Natural killer cell treated with Interleukin-12 subunit alpha and Interleukin-12 subunit beta and Interleukin-15 and Interleukin-18, amount 100 ng/mL, for 72 hours (primary cell): ENCODE results near the gene IRS1. TPM values are rescaled to one million over a fixed set of nuclear protein-coding genes. Genes with fewer than 3 reads are reported as not detected.

Experiments
- ATAC-seq, 2 donors: fragments of 150-1000 bp; cut with Tn5 transposase in 1 of 2; sonication (Bioruptor Pico), chemical (Tn5 transposase) in 1 of 2; 2 replicates each; pipeline ENCODE4 v1.10.0; 2021
- DNase-seq: peaks from one replicate; pipeline ENCODE4 v3.0.0; 2022; ENCODE audit warnings: low spot score
- H3K27ac Mint-ChIP-seq, 2 donors: 1 replicate in 1 of 2; 2 replicates in 1 of 2; pipeline ENCODE4 v1.8.0; 2022; ENCODE audit warnings: mixed read lengths in 2 of 2, mild to moderate bottlenecking in 1 of 2, moderate library complexity in 1 of 2
- H3K27me3 Mint-ChIP-seq, 2 donors: 1 replicate in 1 of 2; 2 replicates in 1 of 2; pipeline ENCODE4 v1.8.0; 2022; ENCODE audit warnings: mixed read lengths in 2 of 2
- H3K36me3 Mint-ChIP-seq: one replicate; pipeline ENCODE4 v1.8.0; 2022; ENCODE audit warnings: mixed read lengths
- H3K4me1 Mint-ChIP-seq, 2 donors: 1 replicate in 1 of 2; 2 replicates in 1 of 2; pipeline ENCODE4 v1.8.0; 2022; ENCODE audit warnings: low read depth in 2 of 2, mixed read lengths in 2 of 2, mild to moderate bottlenecking in 1 of 2
- H3K4me3 Mint-ChIP-seq: one replicate; pipeline ENCODE4 v1.8.0; 2022; ENCODE audit warnings: mixed read lengths
- H3K9me3 Mint-ChIP-seq: 2 replicates; pipeline ENCODE4 v1.8.0; 2022; ENCODE audit warnings: mixed read lengths
- total RNA-seq, 2 donors: library from RNA; stranded (reverse); gene quantifications; one replicate each; pipeline ENCODE4 v1.2.3, GENCODE V29; 2022

IRS1 gene
- total RNA-seq, 2 donors from 2014 or later, result 0.21 to 0.39 TPM

DNA sequence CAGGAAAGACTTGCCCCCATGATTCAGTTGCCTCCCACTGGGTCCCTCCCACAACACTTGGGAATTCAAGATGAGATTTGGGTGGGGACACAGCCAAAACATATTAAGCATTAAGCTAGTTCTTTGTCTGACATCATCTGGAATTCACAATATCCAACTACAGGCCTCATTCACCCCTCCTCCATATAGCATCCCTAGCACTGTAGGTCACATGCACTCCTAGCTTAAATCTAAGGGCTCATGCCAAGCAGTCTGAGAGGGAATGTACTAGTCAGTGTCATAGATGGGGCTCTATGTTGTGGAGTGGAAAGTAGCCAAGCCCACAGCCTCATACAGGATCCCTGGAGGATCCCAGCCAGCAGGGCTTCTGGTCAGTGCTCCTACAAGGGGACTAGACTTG lies 92.1 kb downstream of the IRS1 start:
- no peaks in the 10 kb centered on the region for H3K9me3 Mint-ChIP-seq
- H3K27ac Mint-ChIP-seq, result no peak overlapping the region
- H3K4me1 Mint-ChIP-seq, result no peaks in the 10 kb centered on the region
- no peak overlapping the region for H3K4me3 Mint-ChIP-seq
- peaks cover 5 to 9% of the 10 kb centered on the region in 2 donors for H3K27me3 Mint-ChIP-seq
- ATAC-seq (peak in 1 of 2 donors; percentile 64), DNase-seq (no peak)
- H3K36me3 Mint-ChIP-seq, result no peaks in the 10 kb centered on the region

DNA sequence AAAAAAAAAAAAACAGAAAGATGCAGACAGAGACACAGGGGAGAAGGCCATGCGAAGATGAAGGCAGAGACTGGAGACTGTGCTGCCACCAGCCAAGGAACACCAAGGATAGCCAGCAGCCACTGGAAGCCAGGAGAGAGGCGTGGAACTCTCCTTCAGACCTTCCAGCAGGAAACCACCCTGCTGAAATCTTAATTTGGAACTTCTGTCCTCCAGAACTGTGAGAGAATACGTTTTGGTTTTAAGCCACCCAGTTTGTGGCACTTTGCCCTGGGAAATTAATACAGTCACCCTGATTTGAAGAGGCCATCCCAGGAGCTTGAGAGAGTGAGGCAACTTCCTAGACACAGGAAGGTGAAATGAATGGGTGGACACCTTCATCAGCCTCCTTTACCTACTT lies 93.7 kb downstream of the IRS1 start:
- no peaks in the 10 kb centered on the region for H3K9me3 Mint-ChIP-seq
- no peak for ATAC-seq
- DNase-seq, result no peak

DNA sequence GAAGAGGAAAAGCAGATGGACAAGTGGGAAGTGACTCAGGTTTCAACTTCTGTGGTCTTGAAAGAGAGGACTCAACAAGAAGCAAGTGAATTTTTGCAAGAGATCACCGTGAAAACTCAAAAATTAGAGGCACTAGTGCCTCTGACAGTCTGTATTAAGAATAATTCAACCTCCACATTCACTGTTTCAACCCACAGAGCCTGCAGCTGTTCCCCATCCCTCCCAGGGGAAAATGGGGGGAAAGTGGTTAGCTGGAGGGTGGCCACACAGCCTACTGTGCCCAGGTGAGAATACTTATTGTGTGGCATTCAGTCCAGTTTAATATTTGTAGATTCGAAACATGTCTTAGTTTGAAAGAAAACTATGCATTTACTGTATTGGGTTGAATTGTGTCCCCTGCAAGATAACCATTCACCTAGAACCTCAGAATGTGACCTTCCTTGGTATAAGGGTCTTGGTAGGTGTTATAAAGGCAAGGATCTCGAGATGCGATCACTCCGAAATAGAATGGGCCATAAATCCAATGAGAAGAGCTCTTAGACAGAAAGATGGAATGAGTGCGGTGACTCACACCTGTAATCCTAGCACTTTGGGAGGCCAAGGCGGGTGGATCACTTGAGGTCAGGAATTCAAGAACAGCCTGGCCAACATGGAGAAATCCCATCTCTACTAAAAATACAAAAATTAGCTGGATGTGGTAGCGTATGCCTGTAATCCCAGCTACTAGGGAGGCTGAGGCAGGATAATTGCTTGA lies 94.3 kb downstream of the IRS1 start:
- no peak for ATAC-seq
- Mint-ChIP-seq H3K36me3 (no peaks in the 10 kb centered on the region), H3K9me3 (no peaks in the 10 kb centered on the region), H3K27ac (no peak overlapping the region), H3K4me3 (no peak overlapping the region), H3K27me3 (peaks cover 9% of the 10 kb centered on the region in 2 donors), H3K4me1 (no peaks in the 10 kb centered on the region)
- no peak for DNase-seq

More for the DNA sequence above, 93.7 kb downstream of the IRS1 start:
- Mint-ChIP-seq H3K4me3 (no peak overlapping the region), H3K36me3 (no peaks in the 10 kb centered on the region), H3K27me3 (peaks cover 8 to 9% of the 10 kb centered on the region in 2 donors), H3K4me1 (no peaks in the 10 kb centered on the region), H3K27ac (no peak overlapping the region)

DNA sequence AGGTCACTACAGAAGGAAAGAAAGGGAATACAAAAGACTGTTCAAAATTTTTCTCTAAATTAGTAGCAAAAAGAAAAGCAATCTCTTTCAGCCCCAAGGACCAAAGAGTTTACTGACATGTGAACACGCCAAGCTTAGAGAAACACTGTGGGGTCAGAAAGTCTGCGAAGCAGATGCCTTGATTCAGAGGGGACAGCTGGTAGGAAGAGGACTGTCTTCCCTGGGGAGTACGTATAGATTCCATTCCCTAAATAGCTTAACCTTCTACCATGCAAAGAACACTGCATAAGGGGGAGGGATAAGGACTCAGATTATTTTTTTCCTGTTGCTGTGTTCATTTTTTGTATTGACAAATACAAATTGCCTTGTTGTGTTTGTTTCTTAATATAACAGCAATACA lies 96.1 kb downstream of the IRS1 start:
- Mint-ChIP-seq H3K27me3 (peaks cover 9% of the 10 kb centered on the region in 2 donors), H3K36me3 (no peaks in the 10 kb centered on the region)
- ATAC-seq, result no peak

DNA sequence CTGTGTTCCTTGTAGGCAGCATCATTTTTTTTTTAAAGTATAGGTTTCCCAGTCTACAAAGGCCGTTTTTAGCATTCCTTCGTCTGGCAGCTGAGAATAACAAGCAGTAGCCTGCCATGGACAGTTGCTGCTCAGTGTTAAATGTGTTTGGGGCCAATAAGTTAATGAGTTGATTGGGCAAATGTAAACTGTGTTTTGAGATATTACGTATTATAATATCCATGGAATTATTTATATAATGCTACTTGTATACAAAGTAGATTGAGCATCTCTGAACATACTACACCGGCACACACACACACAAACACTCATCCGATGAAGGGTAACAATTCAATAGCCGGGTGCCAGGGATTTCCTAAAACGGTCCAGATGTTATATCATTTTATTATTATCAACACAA lies 97.2 kb downstream of the IRS1 start:
- Mint-ChIP-seq H3K4me1 (no peaks in the 10 kb centered on the region), H3K9me3 (no peaks in the 10 kb centered on the region), H3K4me3 (no peak overlapping the region), H3K36me3 (no peaks in the 10 kb centered on the region), H3K27me3 (peaks cover 9% of the 10 kb centered on the region in 2 donors), H3K27ac (no peak overlapping the region)
- DNase-seq, result no peak
- ATAC-seq, result no peak

More for the DNA sequence above, 96.1 kb downstream of the IRS1 start:
- Mint-ChIP-seq H3K9me3 (no peaks in the 10 kb centered on the region), H3K4me1 (no peaks in the 10 kb centered on the region), H3K27ac (no peak overlapping the region), H3K4me3 (no peak overlapping the region)
- DNase-seq, result no peak

DNA sequence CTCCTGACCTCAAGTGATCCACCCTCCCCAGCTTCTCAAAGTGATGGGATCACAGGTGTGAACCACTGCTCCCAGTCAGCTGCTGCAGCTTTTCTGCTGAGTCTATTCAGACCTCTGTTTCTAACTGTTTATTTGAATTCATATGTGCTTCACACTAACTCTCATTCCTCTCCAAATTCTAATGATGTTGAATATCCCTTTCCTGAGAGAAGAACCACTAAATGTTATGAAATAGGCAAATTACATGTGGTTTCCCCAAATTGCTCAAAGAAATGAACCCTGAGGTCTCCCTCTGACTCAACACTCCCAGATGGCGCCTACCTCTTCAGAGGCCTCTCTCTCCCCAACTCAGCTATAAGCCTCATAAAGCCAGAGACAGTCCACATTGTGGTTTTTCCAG lies 98.6 kb downstream of the IRS1 start:
- ATAC-seq, result peak in 1 of 2 donors; percentile 68
- no peak overlapping the region for H3K4me3 Mint-ChIP-seq
- no peaks in the 10 kb centered on the region for H3K36me3 Mint-ChIP-seq
- no peak overlapping the region for H3K27ac Mint-ChIP-seq
- no peak for DNase-seq
- H3K4me1 Mint-ChIP-seq, result no peaks in the 10 kb centered on the region
- peaks cover 9% of the 10 kb centered on the region in 2 donors for H3K27me3 Mint-ChIP-seq
- no peaks in the 10 kb centered on the region for H3K9me3 Mint-ChIP-seq

DNA sequence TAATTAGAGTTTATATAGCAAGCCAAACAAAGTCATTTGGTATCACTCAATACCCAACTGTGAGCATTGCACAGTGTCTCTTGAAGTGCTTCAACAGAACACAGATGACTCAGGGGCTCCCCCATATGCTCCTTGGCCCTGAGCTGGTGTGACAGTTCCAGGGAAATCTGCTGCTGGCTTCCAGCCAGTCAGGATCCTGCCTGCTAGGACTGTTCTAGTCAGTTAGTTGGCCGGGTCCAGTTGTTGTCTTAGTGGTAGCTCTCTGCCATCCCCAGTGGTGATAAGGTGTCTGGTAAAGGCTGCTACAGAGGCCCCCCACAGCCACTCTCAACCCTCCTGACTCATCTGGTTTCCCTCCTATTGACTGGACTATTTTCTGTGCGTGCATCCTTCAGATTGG lies 100.3 kb downstream of the IRS1 start:
- Mint-ChIP-seq H3K27ac (no peak overlapping the region), H3K9me3 (no peaks in the 10 kb centered on the region), H3K4me1 (no peaks in the 10 kb centered on the region), H3K27me3 (peaks cover 7 to 14% of the 10 kb centered on the region in 2 donors), H3K4me3 (no peak overlapping the region), H3K36me3 (no peaks in the 10 kb centered on the region)
- DNase-seq, result no peak
- ATAC-seq, result peak in 1 of 2 donors; percentile 15

DNA sequence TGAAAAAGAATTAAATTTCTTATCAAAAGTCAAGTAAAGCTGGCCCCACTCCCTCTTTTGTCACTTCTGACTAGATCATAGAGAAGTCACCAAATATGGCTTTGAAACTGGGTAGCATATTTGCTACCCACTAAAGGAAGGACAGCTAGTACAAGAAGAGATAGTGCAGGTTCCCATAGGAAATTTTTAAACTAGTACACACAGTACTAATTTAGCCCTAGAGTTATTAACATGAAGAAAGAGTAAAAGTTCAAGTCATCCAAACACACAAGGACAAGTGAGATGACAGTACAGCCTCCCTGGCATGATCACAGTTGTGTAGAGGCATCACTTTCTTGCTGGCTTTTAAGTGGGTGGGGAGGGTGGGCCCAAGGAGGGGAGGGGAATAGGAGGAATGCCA lies 100.9 kb downstream of the IRS1 start:
- DNase-seq, result no peak
- Mint-ChIP-seq H3K4me3 (no peak overlapping the region), H3K4me1 (no peaks in the 10 kb centered on the region), H3K9me3 (no peaks in the 10 kb centered on the region), H3K27me3 (peaks cover 7 to 20% of the 10 kb centered on the region in 2 donors), H3K36me3 (no peaks in the 10 kb centered on the region), H3K27ac (no peak overlapping the region)
- ATAC-seq, result no peak

DNA sequence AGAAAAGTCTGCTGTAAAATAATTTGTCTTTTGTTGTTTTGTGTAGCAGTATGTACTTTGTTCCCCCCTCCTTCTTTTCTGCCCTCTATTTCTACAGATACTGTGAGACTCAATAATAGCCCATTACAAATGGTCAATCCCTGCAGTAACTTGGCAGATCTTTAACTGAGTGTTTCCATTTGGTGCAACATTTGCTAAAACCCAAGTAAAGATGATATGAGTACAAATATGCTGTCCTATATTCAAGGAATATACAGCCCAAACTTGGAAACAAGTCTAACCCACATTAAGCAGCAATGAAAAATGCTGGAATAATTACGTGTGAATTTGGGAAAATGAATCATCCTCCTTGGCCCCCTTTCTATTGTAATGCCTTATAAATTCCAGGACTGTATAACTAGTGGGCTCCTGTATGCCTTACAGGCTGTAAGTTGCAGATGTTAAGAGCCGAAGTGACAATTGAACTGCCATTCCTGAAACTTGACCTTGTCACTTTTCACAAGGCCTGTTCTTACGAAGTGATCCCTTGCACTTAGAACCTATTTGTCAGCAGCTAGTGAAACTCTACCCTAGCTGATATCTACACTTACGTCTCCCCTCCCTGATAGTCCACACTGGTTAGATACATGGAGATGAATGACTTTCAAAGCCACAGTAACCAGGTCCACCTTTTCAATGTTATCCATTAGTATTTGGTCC lies 104.9 kb downstream of the IRS1 start:
- no peak for DNase-seq
- Mint-ChIP-seq H3K36me3 (no peaks in the 10 kb centered on the region), H3K27ac (no peak overlapping the region), H3K4me3 (no peak overlapping the region), H3K27me3 (peaks cover 13 to 32% of the 10 kb centered on the region in 2 donors), H3K4me1 (no peaks in the 10 kb centered on the region), H3K9me3 (no peaks in the 10 kb centered on the region)
- no peak for ATAC-seq

DNA sequence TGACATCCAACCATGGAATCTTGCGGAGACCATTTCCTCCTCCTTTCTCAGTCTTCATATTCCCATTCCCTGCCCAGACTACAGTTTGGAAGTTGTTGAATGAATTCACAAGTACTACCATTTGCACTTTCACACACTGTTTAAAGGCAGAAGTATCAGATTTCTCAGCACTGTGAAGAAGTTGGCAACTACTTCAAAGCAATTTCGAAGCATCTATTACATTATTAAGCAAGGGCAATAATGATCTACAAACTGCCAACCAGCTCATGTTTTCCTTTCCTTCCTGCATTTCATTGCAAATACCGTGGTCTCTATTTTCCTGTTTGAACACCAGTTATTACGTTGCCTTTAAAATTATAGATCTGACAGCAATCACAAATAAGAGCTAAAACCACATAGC lies 105.5 kb downstream of the IRS1 start:
- H3K36me3 Mint-ChIP-seq, result no peaks in the 10 kb centered on the region
- H3K9me3 Mint-ChIP-seq, result no peaks in the 10 kb centered on the region
- DNase-seq (no peak), ATAC-seq (no peak)
- H3K27me3 Mint-ChIP-seq, result peaks cover 13 to 32% of the 10 kb centered on the region in 2 donors
- H3K27ac Mint-ChIP-seq, result no peak overlapping the region
- no peak overlapping the region for H3K4me3 Mint-ChIP-seq
- no peaks in the 10 kb centered on the region for H3K4me1 Mint-ChIP-seq

DNA sequence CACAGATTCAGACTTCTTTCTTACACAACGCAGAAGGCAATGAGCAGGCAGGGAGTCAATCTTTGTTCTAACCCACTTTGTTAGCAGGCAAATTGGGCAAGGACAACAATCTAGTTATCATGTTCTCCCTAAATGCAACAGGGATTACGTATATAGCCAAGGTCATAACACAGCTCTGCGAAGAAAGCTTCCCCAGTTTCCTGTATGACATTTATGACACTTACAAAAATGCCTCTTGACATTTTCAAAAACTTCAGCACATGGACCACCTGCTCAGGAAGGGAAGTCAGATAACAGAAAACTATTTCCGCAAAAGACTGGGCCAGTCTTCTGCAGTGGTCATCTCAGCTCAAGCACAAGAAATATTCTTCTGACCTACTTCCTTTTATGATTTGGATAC lies 106.1 kb downstream of the IRS1 start:
- DNase-seq (no peak), ATAC-seq (no peak)
- Mint-ChIP-seq H3K36me3 (no peaks in the 10 kb centered on the region), H3K27ac (no peak overlapping the region), H3K27me3 (peaks cover 14 to 32% of the 10 kb centered on the region in 2 donors), H3K4me3 (no peak overlapping the region), H3K9me3 (no peaks in the 10 kb centered on the region), H3K4me1 (no peaks in the 10 kb centered on the region)

DNA sequence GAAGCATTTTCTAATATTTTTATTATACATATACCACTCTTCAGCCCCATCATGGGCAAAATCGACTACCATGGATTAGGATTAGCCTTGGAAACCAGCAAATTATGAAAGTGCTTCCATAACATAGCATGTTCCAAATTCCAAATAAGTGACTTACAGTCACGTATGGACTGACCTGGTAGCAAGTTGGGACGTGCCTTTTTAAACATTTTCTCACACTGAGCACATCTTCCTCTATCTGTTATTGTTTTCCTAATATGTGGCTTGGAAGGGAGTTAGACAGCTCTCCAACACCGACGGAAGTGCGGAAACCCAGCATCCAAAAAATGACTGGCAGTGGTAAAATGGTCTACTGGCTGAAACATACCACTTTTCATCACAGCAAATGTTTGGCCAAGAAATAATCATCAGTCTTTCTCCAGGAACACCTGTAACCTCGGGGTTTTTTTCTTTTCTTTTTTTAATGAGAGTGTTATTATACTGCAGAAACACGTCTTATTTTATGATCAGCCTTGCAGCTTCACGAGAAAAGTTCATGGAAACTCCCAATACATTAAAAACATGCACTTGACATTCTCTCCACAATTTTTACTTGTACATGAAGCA lies 107.0 kb downstream of the IRS1 start:
- H3K4me3 Mint-ChIP-seq, result no peak overlapping the region
- no peaks in the 10 kb centered on the region for H3K4me1 Mint-ChIP-seq
- H3K36me3 Mint-ChIP-seq, result no peaks in the 10 kb centered on the region
- no peaks in the 10 kb centered on the region for H3K9me3 Mint-ChIP-seq
- H3K27me3 Mint-ChIP-seq, result peaks cover 17 to 32% of the 10 kb centered on the region in 2 donors
- ATAC-seq (no peak), DNase-seq (no peak)
- H3K27ac Mint-ChIP-seq, result no peak overlapping the region

DNA sequence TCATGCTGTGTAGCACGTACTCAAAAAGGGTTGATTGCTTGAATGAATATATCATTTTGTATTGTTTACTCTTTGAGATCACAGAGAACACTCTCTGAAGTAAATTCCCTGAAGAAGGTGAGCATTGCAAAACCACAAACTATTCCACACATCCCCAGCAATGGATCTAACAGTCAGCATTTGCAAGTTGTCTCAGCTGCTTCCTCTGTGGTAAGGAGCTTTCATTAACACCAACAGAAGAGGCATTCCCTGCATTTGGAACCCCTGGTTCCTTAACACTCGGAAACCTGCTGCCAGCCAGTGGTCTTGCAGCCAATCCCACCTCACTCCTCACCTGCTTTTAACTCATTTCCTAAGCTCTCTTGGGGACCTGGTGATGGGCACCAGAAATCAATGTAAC lies 108.4 kb downstream of the IRS1 start:
- Mint-ChIP-seq H3K4me3 (no peak overlapping the region), H3K27ac (no peak overlapping the region), H3K27me3 (peaks cover 20 to 32% of the 10 kb centered on the region in 2 donors), H3K36me3 (no peaks in the 10 kb centered on the region), H3K9me3 (no peaks in the 10 kb centered on the region), H3K4me1 (no peaks in the 10 kb centered on the region)
- ATAC-seq, result no peak
- no peak for DNase-seq

DNA sequence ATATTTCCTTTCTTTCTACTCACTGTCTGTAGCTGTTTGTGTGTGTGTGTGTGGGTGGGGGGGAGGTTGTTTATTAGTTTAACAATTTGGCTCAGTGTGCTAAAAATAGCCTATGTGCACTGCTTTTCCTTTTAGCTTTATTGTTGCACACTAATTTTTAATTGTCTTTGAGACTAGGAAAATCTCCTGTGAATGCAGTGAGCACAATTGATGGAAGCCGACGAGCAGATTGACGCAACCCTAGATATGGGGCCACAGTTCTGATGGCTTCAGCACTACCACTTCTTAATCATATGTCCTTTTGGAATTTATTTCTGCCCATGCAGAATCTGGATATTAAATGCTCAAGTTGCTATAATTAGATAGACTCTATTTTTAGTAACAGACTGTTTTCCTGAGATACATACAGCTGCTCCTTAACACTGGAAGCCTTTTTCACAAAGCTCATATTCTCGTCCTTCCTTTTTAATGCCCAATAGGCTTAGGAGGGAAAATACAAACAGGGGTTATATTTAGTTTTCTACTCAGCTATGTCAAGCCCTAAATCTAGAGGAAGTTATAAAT lies 109.1 kb downstream of the IRS1 start:
- DNase-seq (no peak), ATAC-seq (no peak)
- peaks cover 20 to 32% of the 10 kb centered on the region in 2 donors for H3K27me3 Mint-ChIP-seq
- H3K36me3 Mint-ChIP-seq, result no peaks in the 10 kb centered on the region
- no peak overlapping the region for H3K4me3 Mint-ChIP-seq
- H3K27ac Mint-ChIP-seq, result no peak overlapping the region
- no peaks in the 10 kb centered on the region for H3K9me3 Mint-ChIP-seq
- H3K4me1 Mint-ChIP-seq, result no peaks in the 10 kb centered on the region
